Measurements from ENCODE around the gene OR8I2. TPM values are rescaled to one million over a fixed set of nuclear protein-coding genes. Genes with fewer than 3 reads are reported as not detected.

OR8I2 gene
- not detected for polyA plus RNA-seq (2013, experiment 1 of 2)
- polyA plus RNA-seq (2013, experiment 2 of 2), result not detected

- no peak for DNase-seq (ENCODE audit: low spot score)
- Histone ChIP-seq H2BK15ac (ENCODE audit: low read length) (no peak within 1 kb of the TSS), H3K18ac (ENCODE audit: low read length) (no peak within 1 kb of the TSS), H3K4me2 (ENCODE audit: insufficient read depth, low read length, poor library complexity, severe bottlenecking) (no peak within 1 kb of the TSS), H2AFZ (ENCODE audit: low read length) (no peak within 1 kb of the TSS), H3K14ac (ENCODE audit: low read length) (no peak within 1 kb of the TSS), H3K4ac (ENCODE audit: low read length) (no peak within 1 kb of the TSS), H3K36me3 (replicated peaks in 1 of 2; ENCODE audit: control insufficient read depth in 2 of 2, insufficient read depth in 2 of 2, low read length in 2 of 2) (no peaks in the 10 kb centered on the region), H3K4me3 (ENCODE audit: low read length in 2 of 2) (no peak within 1 kb of the TSS), H4K91ac (ENCODE audit: low read depth, low read length, poor library complexity) (no peak within 1 kb of the TSS), H3K27ac (replicated peaks; ENCODE audit: low read length) (no peak within 1 kb of the TSS), H4K8ac (ENCODE audit: low read depth, low read length) (no peak within 1 kb of the TSS), H3K79me1 (ENCODE audit: low read depth, low read length) (no peaks in the 10 kb centered on the region), H2BK5ac (ENCODE audit: low read length) (no peak within 1 kb of the TSS), H3K9me3 (replicated peaks in 1 of 2; ENCODE audit: control insufficient read depth in 2 of 2, insufficient read depth in 1 of 2, low read depth in 1 of 2, low read length in 2 of 2) (no peaks in the 10 kb centered on the region), H2BK120ac (ENCODE audit: low read depth, low read length) (no peak within 1 kb of the TSS), H3K4me1 (ENCODE audit: control insufficient read depth in 2 of 2, insufficient read depth in 1 of 2, low read depth in 1 of 2, low read length in 2 of 2) (no peaks in the 10 kb centered on the region), H3K27me3 (ENCODE audit: control insufficient read depth in 3 of 3, insufficient read depth in 3 of 3, low read depth in 1 of 3, low read length in 3 of 3) (no peaks in the 10 kb centered on the region), H3K9ac (ENCODE audit: low read depth, low read length, poor library complexity) (no peak within 1 kb of the TSS), H2AK5ac (ENCODE audit: low read depth, low read length) (no peak within 1 kb of the TSS), H3K23ac (ENCODE audit: low read depth, low read length, poor library complexity) (no peak within 1 kb of the TSS), H2BK12ac (ENCODE audit: low read length) (no peak within 1 kb of the TSS)
- no CpG with 5 or more reads among the region's 3 CpGs for WGBS, 2 donors (ENCODE audit: extremely low coverage in 2 of 2, insufficient read length in 2 of 2, insufficient replicate concordance in 1 of 2)
Observed at GRCh38 chr11:56093008-56093407, at the start of gene OR8I2. TSS of gene OR8I2 (plus strand) at chr11:56093308. CDS start at chr11:56093308, 0 bp downstream.

- Histone ChIP-seq H3K79me1 (ENCODE audit: low read depth, low read length) (no peaks in the 10 kb centered on the region), H4K8ac (ENCODE audit: low read depth, low read length) (no peak overlapping the region), H2BK5ac (ENCODE audit: low read length) (no peak overlapping the region), H3K27ac (replicated peaks; ENCODE audit: low read length) (no peak overlapping the region), H3K18ac (ENCODE audit: low read length) (no peak overlapping the region), H2BK15ac (ENCODE audit: low read length) (no peak overlapping the region), H3K36me3 (replicated peaks in 1 of 2; ENCODE audit: control insufficient read depth in 2 of 2, insufficient read depth in 2 of 2, low read length in 2 of 2) (no peaks in the 10 kb centered on the region), H2AFZ (ENCODE audit: low read length) (no peak overlapping the region), H2BK120ac (ENCODE audit: low read depth, low read length) (no peak overlapping the region), H3K27me3 (ENCODE audit: control insufficient read depth in 3 of 3, insufficient read depth in 3 of 3, low read depth in 1 of 3, low read length in 3 of 3) (no peaks in the 10 kb centered on the region), H3K23ac (ENCODE audit: low read depth, low read length, poor library complexity) (no peak overlapping the region), H3K9ac (ENCODE audit: low read depth, low read length, poor library complexity) (no peak overlapping the region), H2AK5ac (ENCODE audit: low read depth, low read length) (no peak overlapping the region), H4K91ac (ENCODE audit: low read depth, low read length, poor library complexity) (no peak overlapping the region), H3K9me3 (replicated peaks in 1 of 2; ENCODE audit: control insufficient read depth in 2 of 2, insufficient read depth in 1 of 2, low read depth in 1 of 2, low read length in 2 of 2) (no peaks in the 10 kb centered on the region), H3K4me1 (ENCODE audit: control insufficient read depth in 2 of 2, insufficient read depth in 1 of 2, low read depth in 1 of 2, low read length in 2 of 2) (no peaks in the 10 kb centered on the region), H3K4me3 (ENCODE audit: low read length in 2 of 2) (no peak overlapping the region), H2BK12ac (ENCODE audit: low read length) (no peak overlapping the region), H3K14ac (ENCODE audit: low read length) (no peak overlapping the region), H3K4me2 (ENCODE audit: insufficient read depth, low read length, poor library complexity, severe bottlenecking) (no peak overlapping the region), H3K4ac (ENCODE audit: low read length) (no peak overlapping the region)
- DNase-seq (ENCODE audit: low spot score), result no peak
- WGBS, 2 donors (ENCODE audit: extremely low coverage in 2 of 2, insufficient read length in 2 of 2, insufficient replicate concordance in 1 of 2), result no CpG with 5 or more reads among the region's 1 CpG
Observed at GRCh38 chr11:56045538-56045937, 47.6 kb upstream of the OR8I2 start.

DNA sequence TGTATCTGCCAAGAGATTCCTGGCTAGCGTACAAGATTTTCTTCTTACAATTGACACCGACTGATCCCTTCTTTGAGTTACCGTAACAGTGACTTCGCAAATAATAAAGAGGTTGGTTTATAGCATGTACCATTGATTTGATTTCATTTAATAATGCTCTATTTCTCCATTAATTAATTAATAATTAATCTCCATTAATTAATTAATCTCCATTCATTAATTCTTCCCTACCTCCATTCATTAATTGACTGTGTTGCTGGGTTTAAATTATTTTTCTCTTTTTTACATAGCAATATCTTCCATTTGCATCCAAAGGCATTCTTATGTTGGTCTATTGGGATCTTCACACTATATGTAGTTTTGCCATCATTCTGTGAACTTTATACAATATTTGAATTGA lies 44.6 kb upstream of the OR8I2 start:
- H3K4me2 ChIP-seq (ENCODE audit: insufficient read depth, low read length, poor library complexity, severe bottlenecking), result no peak overlapping the region
- H3K23ac ChIP-seq (ENCODE audit: low read depth, low read length, poor library complexity), result no peak overlapping the region

DNA sequence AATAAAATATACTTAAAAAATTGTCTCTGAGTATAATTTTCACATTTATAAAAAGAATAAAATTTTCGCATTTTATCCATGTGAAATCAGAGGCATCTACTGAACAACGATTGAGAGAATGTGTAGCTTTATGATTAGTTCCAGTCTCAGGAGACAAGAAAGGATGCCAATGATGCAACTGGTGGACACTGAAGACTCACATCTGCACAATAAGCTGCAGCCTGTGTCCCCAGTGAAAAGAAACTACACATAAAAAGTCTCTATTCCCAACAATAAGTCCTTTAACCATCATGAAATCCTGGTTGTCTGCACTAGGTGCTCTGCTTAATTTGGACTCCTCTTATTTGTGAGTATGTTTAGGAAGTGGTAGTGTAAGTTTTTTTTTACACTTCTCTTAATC lies 43.6 kb upstream of the OR8I2 start:
- no peaks in the 10 kb centered on the region for H3K36me3 ChIP-seq (replicated peaks in 1 of 2; ENCODE audit: control insufficient read depth in 2 of 2, insufficient read depth in 2 of 2, low read length in 2 of 2)
- no peak overlapping the region for H3K9ac ChIP-seq (ENCODE audit: low read depth, low read length, poor library complexity)
- H3K27ac ChIP-seq (replicated peaks; ENCODE audit: low read length), result no peak overlapping the region
- H2AK5ac ChIP-seq (ENCODE audit: low read depth, low read length), result no peak overlapping the region
- no peak overlapping the region for H3K14ac ChIP-seq (ENCODE audit: low read length)
- H4K8ac ChIP-seq (ENCODE audit: low read depth, low read length), result no peak overlapping the region
- H3K4me3 ChIP-seq (ENCODE audit: low read length in 2 of 2), result no peak overlapping the region
- no peak for DNase-seq (ENCODE audit: low spot score)
- H2BK5ac ChIP-seq (ENCODE audit: low read length), result no peak overlapping the region
- no peaks in the 10 kb centered on the region for H3K79me1 ChIP-seq (ENCODE audit: low read depth, low read length)
- H3K23ac ChIP-seq (ENCODE audit: low read depth, low read length, poor library complexity), result no peak overlapping the region
- no peaks in the 10 kb centered on the region for H3K9me3 ChIP-seq (replicated peaks in 1 of 2; ENCODE audit: control insufficient read depth in 2 of 2, insufficient read depth in 1 of 2, low read depth in 1 of 2, low read length in 2 of 2)
- no peak overlapping the region for H2BK120ac ChIP-seq (ENCODE audit: low read depth, low read length)
- H2BK12ac ChIP-seq (ENCODE audit: low read length), result no peak overlapping the region
- H3K4me1 ChIP-seq (ENCODE audit: control insufficient read depth in 2 of 2, insufficient read depth in 1 of 2, low read depth in 1 of 2, low read length in 2 of 2), result no peaks in the 10 kb centered on the region
- H3K27me3 ChIP-seq (ENCODE audit: control insufficient read depth in 3 of 3, insufficient read depth in 3 of 3, low read depth in 1 of 3, low read length in 3 of 3), result no peaks in the 10 kb centered on the region
- no peak overlapping the region for H3K4ac ChIP-seq (ENCODE audit: low read length)
- H4K91ac ChIP-seq (ENCODE audit: low read depth, low read length, poor library complexity), result no peak overlapping the region
- H3K18ac ChIP-seq (ENCODE audit: low read length), result no peak overlapping the region
- no peak overlapping the region for H3K4me2 ChIP-seq (ENCODE audit: insufficient read depth, low read length, poor library complexity, severe bottlenecking)
- no peak overlapping the region for H2BK15ac ChIP-seq (ENCODE audit: low read length)
- no peak overlapping the region for H2AFZ ChIP-seq (ENCODE audit: low read length)
- WGBS, 2 donors (ENCODE audit: extremely low coverage in 2 of 2, insufficient read length in 2 of 2, insufficient replicate concordance in 1 of 2), result no CpG with 5 or more reads among the region's 2 CpGs

More for the DNA sequence above, 44.6 kb upstream of the OR8I2 start:
- Histone ChIP-seq H3K18ac (ENCODE audit: low read length) (no peak overlapping the region), H2BK120ac (ENCODE audit: low read depth, low read length) (no peak overlapping the region), H2AK5ac (ENCODE audit: low read depth, low read length) (no peak overlapping the region), H4K91ac (ENCODE audit: low read depth, low read length, poor library complexity) (no peak overlapping the region), H3K4ac (ENCODE audit: low read length) (no peak overlapping the region), H2BK15ac (ENCODE audit: low read length) (no peak overlapping the region), H3K79me1 (ENCODE audit: low read depth, low read length) (no peaks in the 10 kb centered on the region), H3K9me3 (replicated peaks in 1 of 2; ENCODE audit: control insufficient read depth in 2 of 2, insufficient read depth in 1 of 2, low read depth in 1 of 2, low read length in 2 of 2) (no peaks in the 10 kb centered on the region), H2BK5ac (ENCODE audit: low read length) (no peak overlapping the region), H3K36me3 (replicated peaks in 1 of 2; ENCODE audit: control insufficient read depth in 2 of 2, insufficient read depth in 2 of 2, low read length in 2 of 2) (no peaks in the 10 kb centered on the region), H2BK12ac (ENCODE audit: low read length) (no peak overlapping the region), H3K4me1 (ENCODE audit: control insufficient read depth in 2 of 2, insufficient read depth in 1 of 2, low read depth in 1 of 2, low read length in 2 of 2) (no peaks in the 10 kb centered on the region), H3K27me3 (ENCODE audit: control insufficient read depth in 3 of 3, insufficient read depth in 3 of 3, low read depth in 1 of 3, low read length in 3 of 3) (no peaks in the 10 kb centered on the region), H4K8ac (ENCODE audit: low read depth, low read length) (no peak overlapping the region), H3K27ac (replicated peaks; ENCODE audit: low read length) (no peak overlapping the region), H3K14ac (ENCODE audit: low read length) (no peak overlapping the region), H2AFZ (ENCODE audit: low read length) (no peak overlapping the region), H3K9ac (ENCODE audit: low read depth, low read length, poor library complexity) (no peak overlapping the region), H3K4me3 (ENCODE audit: low read length in 2 of 2) (no peak overlapping the region)
- WGBS, 2 donors (ENCODE audit: extremely low coverage in 2 of 2, insufficient read length in 2 of 2, insufficient replicate concordance in 1 of 2), result no CpG with 5 or more reads among the region's 4 CpGs
- no peak for DNase-seq (ENCODE audit: low spot score)
